ENCODE results near the gene CPA4.
"Not testable (repeated sequence)": the region's sequence is repeated elsewhere in the genome, so short reads cannot be mapped to it uniquely, and the experiment has no call there.

The CPA4 gene, protein sequence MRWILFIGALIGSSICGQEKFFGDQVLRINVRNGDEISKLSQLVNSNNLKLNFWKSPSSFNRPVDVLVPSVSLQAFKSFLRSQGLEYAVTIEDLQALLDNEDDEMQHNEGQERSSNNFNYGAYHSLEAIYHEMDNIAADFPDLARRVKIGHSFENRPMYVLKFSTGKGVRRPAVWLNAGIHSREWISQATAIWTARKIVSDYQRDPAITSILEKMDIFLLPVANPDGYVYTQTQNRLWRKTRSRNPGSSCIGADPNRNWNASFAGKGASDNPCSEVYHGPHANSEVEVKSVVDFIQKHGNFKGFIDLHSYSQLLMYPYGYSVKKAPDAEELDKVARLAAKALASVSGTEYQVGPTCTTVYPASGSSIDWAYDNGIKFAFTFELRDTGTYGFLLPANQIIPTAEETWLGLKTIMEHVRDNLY

DNA sequence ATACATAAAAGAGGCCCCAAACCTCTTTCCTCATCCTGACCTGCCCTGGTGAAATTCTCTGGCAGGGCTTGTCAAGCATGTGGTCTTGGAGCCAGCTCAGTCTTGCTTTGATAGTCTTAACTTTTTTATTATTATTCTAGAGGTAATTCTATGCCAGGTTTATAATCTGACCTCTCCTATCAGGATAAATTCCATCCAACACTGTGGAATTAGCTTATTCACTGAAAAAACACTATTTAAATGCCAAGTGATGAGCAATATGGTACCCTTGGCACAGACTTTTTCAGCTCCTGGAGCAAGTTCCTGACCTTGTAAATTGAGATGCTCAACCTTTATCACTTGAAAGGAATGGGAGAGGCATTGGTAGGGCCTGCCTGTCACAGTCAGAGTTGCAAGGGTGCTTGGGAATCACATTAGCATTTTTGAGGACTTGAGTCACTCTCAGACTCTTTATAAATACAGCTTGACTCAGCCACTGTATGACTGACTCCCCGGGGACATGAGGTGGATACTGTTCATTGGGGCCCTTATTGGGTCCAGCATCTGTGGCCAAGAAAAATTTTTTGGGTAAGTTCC is at the start of gene CPA4:
CPA4 (plus strand) TSS at position 480 of the 576 bp plus-strand sequence; CDS start at position 500, 20 bp downstream.
- no peaks in the 10 kb centered on the region for H3K9me3 ChIP-seq (ENCODE audit: control insufficient read depth in 2 of 2, low read length in 2 of 2)
- H3K27ac ChIP-seq (ENCODE audit: low read depth in 2 of 2, low read length in 2 of 2), result no peak within 1 kb of the TSS
- no peaks in the 10 kb centered on the region for H3K4me1 ChIP-seq (ENCODE audit: control insufficient read depth in 2 of 2, insufficient read depth in 2 of 2, low read length in 2 of 2)
- H3K9ac ChIP-seq (ENCODE audit: low read depth in 1 of 2, low read length in 2 of 2), result no peak within 1 kb of the TSS
- H3K36me3 ChIP-seq (ENCODE audit: control insufficient read depth in 2 of 2, insufficient read depth in 2 of 2, low read length in 2 of 2), result no peaks in the 10 kb centered on the region
- H3K4me3 ChIP-seq (ENCODE audit: low read length in 2 of 2), result no peak within 1 kb of the TSS
- no peaks in the 10 kb centered on the region for H3K27me3 ChIP-seq (ENCODE audit: control insufficient read depth in 2 of 2, insufficient read depth in 2 of 2, low read length in 2 of 2)

DNA sequence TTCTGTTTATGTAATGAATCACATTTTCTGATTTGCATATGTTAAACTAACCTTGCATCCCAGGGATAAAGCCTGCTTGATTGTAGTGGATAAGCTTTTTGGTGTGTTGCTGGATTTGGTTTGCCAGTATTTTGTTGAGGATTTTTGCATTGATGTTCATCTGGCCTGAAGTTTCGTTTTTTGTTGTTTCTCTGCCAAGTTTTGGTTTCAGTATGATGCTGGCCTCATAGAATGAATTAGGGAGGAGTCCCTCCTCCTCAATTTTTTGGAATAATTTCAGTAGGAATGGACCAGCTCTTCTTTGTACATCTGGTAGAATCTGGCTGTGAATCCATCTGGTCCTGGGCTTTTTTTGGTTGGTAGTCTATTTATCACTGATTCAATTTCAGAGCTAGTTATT is 49.5 kb upstream of the CPA4 start:
- not testable (repeated sequence) for H3K9me3 ChIP-seq (ENCODE audit: control insufficient read depth in 2 of 2, low read length in 2 of 2); H3K9ac ChIP-seq (ENCODE audit: low read depth in 1 of 2, low read length in 2 of 2); H3K27ac ChIP-seq (ENCODE audit: low read depth in 2 of 2, low read length in 2 of 2); H3K4me1 ChIP-seq (ENCODE audit: control insufficient read depth in 2 of 2, insufficient read depth in 2 of 2, low read length in 2 of 2); H3K36me3 ChIP-seq (ENCODE audit: control insufficient read depth in 2 of 2, insufficient read depth in 2 of 2, low read length in 2 of 2); H3K4me3 ChIP-seq (ENCODE audit: low read length in 2 of 2); H3K27me3 ChIP-seq (ENCODE audit: control insufficient read depth in 2 of 2, insufficient read depth in 2 of 2, low read length in 2 of 2)

DNA sequence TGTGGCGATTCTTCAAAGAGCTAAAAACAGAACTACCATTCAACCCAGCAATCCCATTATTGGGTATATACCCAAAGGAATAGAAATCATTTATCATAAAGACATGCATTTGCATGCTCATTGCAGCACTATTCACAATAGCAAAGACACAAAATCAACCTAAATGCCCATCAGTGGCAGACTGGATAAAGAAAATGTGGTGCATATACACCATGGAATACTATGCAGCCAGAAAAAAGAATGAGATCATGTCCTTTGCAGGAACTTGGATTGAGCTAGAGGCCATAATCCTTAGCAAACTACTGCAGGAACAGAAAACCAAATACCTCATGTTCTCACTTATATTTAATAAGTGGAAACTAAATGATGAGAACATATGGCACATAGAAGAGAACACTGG is 46.5 kb upstream of the CPA4 start:
- not testable (repeated sequence) for H3K4me1 ChIP-seq (ENCODE audit: control insufficient read depth in 2 of 2, insufficient read depth in 2 of 2, low read length in 2 of 2); H3K9ac ChIP-seq (ENCODE audit: low read depth in 1 of 2, low read length in 2 of 2); H3K36me3 ChIP-seq (ENCODE audit: control insufficient read depth in 2 of 2, insufficient read depth in 2 of 2, low read length in 2 of 2); H3K4me3 ChIP-seq (ENCODE audit: low read length in 2 of 2); H3K27me3 ChIP-seq (ENCODE audit: control insufficient read depth in 2 of 2, insufficient read depth in 2 of 2, low read length in 2 of 2); H3K9me3 ChIP-seq (ENCODE audit: control insufficient read depth in 2 of 2, low read length in 2 of 2); H3K27ac ChIP-seq (ENCODE audit: low read depth in 2 of 2, low read length in 2 of 2)

DNA sequence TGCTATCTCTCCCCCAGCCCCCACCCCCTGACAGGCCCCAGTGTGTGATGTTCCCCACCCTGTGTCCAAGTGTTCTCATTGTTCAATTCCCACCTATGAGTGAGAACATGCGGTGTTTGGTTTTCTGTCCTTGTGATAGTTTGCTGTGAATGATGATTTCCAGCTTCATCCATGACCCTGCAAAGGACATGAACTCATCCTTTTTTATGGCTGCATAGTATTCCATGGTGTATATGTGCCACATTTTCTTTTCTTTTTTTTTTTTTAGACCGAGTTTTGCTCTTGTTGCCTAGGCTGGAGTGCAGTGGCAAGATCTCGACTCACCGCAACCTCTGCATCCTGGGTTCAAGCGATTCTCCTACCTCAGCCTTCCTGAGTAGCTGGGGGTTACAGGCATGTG is 44.1 kb upstream of the CPA4 start:
- H3K9me3 ChIP-seq (ENCODE audit: control insufficient read depth in 2 of 2, low read length in 2 of 2); H3K4me3 ChIP-seq (ENCODE audit: low read length in 2 of 2); H3K27me3 ChIP-seq (ENCODE audit: control insufficient read depth in 2 of 2, insufficient read depth in 2 of 2, low read length in 2 of 2); H3K36me3 ChIP-seq (ENCODE audit: control insufficient read depth in 2 of 2, insufficient read depth in 2 of 2, low read length in 2 of 2); H3K27ac ChIP-seq (ENCODE audit: low read depth in 2 of 2, low read length in 2 of 2); H3K9ac ChIP-seq (ENCODE audit: low read depth in 1 of 2, low read length in 2 of 2); H3K4me1 ChIP-seq (ENCODE audit: control insufficient read depth in 2 of 2, insufficient read depth in 2 of 2, low read length in 2 of 2): not testable (repeated sequence)

DNA sequence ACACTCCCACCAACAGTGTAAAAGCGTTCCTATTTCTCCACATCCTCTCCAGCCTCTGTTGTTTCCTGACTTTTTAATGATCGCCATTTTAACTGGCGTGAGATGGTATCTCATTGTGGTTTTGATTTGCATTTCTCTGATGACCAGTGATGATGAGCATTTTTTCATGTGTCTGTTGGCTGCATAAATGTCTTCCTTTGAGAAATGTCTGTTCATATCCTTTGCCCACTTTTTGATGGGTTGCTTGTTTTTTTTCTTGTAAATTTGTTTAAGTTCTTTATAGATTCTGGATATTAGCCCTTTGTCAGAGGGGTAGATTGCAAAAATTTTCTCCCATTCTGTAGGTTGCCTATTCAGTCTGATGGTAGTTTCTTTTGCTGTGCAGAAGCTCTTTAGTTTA is 43.3 kb upstream of the CPA4 start:
- H3K9me3 ChIP-seq (ENCODE audit: control insufficient read depth in 2 of 2, low read length in 2 of 2); H3K4me1 ChIP-seq (ENCODE audit: control insufficient read depth in 2 of 2, insufficient read depth in 2 of 2, low read length in 2 of 2); H3K4me3 ChIP-seq (ENCODE audit: low read length in 2 of 2); H3K27me3 ChIP-seq (ENCODE audit: control insufficient read depth in 2 of 2, insufficient read depth in 2 of 2, low read length in 2 of 2); H3K27ac ChIP-seq (ENCODE audit: low read depth in 2 of 2, low read length in 2 of 2); H3K9ac ChIP-seq (ENCODE audit: low read depth in 1 of 2, low read length in 2 of 2); H3K36me3 ChIP-seq (ENCODE audit: control insufficient read depth in 2 of 2, insufficient read depth in 2 of 2, low read length in 2 of 2): not testable (repeated sequence)

DNA sequence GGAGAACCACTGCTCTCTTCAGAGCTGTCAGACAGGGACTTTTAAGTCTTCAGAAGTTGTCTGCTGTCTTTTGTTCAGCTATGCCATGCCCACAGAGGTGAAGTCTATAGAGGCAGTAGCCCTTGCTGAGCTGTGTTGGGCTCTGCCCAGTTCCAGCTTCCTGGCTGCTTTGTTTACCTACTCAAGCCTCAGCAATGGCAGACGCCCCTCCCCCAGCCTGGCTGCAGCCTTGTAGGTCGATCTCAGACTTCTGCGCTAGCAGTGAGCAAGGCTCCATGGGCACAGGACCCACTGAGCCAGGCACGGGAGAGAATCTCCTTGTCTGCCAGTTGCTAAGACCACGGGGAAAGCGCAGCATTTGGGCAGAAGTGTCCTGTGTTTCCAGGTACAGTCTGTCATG is 38.4 kb upstream of the CPA4 start:
- Histone ChIP-seq H3K9me3 (ENCODE audit: control insufficient read depth in 2 of 2, low read length in 2 of 2) (peaks cover 3 to 7% of the 10 kb centered on the region in 2 donors), H3K4me1 (ENCODE audit: control insufficient read depth in 2 of 2, insufficient read depth in 2 of 2, low read length in 2 of 2) (no peaks in the 10 kb centered on the region), H3K27ac (ENCODE audit: low read depth in 2 of 2, low read length in 2 of 2) (no peak overlapping the region)

DNA sequence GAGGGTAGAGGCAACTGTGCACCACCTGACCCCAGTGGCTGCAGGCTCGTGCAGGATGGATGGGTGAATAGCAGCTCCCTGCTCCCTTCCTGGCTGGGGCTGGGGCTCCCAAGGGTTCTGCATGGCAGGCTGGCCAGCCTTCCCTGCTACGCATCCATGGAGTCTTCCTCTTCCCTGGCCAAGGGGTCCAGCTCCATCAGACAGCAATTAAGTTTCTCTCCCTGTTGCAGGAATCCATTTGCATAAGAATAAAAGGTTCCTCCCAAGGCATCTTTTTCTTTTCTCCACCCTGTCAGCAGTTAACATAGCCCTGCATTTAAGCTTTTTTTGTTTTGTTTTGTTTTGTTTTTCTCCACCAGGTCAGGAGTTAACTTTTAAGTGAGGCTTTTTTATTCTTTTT is 36.3 kb upstream of the CPA4 start:
- no peak overlapping the region for H3K9ac ChIP-seq (ENCODE audit: low read depth in 1 of 2, low read length in 2 of 2)
- no peaks in the 10 kb centered on the region for H3K4me1 ChIP-seq (ENCODE audit: control insufficient read depth in 2 of 2, insufficient read depth in 2 of 2, low read length in 2 of 2)
- peaks cover 3 to 7% of the 10 kb centered on the region in 2 donors for H3K9me3 ChIP-seq (ENCODE audit: control insufficient read depth in 2 of 2, low read length in 2 of 2)
- no peak overlapping the region for H3K4me3 ChIP-seq (ENCODE audit: low read length in 2 of 2)
- no peaks in the 10 kb centered on the region for H3K36me3 ChIP-seq (ENCODE audit: control insufficient read depth in 2 of 2, insufficient read depth in 2 of 2, low read length in 2 of 2)
- no peak overlapping the region for H3K27ac ChIP-seq (ENCODE audit: low read depth in 2 of 2, low read length in 2 of 2)
- H3K27me3 ChIP-seq (ENCODE audit: control insufficient read depth in 2 of 2, insufficient read depth in 2 of 2, low read length in 2 of 2), result no peaks in the 10 kb centered on the region

More for the DNA sequence above, 38.4 kb upstream of the CPA4 start:
- Histone ChIP-seq H3K9ac (ENCODE audit: low read depth in 1 of 2, low read length in 2 of 2) (no peak overlapping the region), H3K27me3 (ENCODE audit: control insufficient read depth in 2 of 2, insufficient read depth in 2 of 2, low read length in 2 of 2) (no peaks in the 10 kb centered on the region), H3K4me3 (ENCODE audit: low read length in 2 of 2) (no peak overlapping the region), H3K36me3 (ENCODE audit: control insufficient read depth in 2 of 2, insufficient read depth in 2 of 2, low read length in 2 of 2) (no peaks in the 10 kb centered on the region)

DNA sequence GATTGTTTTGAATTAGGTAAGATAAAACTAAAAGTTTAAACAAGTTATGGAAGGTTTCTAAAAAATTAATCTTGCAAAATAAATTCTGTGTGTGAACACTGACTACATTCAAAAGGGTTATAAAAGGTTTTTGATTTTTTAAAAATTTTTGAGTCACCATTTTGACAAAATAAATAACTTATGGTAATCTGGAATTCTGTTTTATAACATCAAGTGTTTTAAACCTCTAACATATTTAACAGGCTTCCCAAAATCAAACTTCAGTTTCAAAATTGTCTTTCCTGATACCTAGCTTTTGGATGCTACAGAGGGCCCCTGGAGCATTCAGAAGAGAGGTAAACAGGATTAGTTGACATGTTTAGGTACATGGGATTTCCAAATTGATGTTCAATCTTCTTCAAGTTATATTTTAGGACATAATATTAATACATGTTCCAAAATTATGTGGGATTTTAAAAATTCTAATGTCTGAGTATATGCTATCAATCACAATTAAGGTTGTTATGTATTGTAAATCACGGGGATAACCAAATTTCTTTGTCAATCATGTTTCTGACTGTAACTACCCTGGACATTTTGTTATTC is 34.4 kb upstream of the CPA4 start:
- no peak overlapping the region for H3K27ac ChIP-seq (ENCODE audit: low read depth in 2 of 2, low read length in 2 of 2)
- H3K36me3 ChIP-seq (ENCODE audit: control insufficient read depth in 2 of 2, insufficient read depth in 2 of 2, low read length in 2 of 2), result no peaks in the 10 kb centered on the region
- H3K27me3 ChIP-seq (ENCODE audit: control insufficient read depth in 2 of 2, insufficient read depth in 2 of 2, low read length in 2 of 2), result no peaks in the 10 kb centered on the region
- H3K4me1 ChIP-seq (ENCODE audit: control insufficient read depth in 2 of 2, insufficient read depth in 2 of 2, low read length in 2 of 2), result no peaks in the 10 kb centered on the region
- no peak overlapping the region for H3K4me3 ChIP-seq (ENCODE audit: low read length in 2 of 2)
- peaks cover 3 to 7% of the 10 kb centered on the region in 2 donors for H3K9me3 ChIP-seq (ENCODE audit: control insufficient read depth in 2 of 2, low read length in 2 of 2)
- no peak overlapping the region for H3K9ac ChIP-seq (ENCODE audit: low read depth in 1 of 2, low read length in 2 of 2)

DNA sequence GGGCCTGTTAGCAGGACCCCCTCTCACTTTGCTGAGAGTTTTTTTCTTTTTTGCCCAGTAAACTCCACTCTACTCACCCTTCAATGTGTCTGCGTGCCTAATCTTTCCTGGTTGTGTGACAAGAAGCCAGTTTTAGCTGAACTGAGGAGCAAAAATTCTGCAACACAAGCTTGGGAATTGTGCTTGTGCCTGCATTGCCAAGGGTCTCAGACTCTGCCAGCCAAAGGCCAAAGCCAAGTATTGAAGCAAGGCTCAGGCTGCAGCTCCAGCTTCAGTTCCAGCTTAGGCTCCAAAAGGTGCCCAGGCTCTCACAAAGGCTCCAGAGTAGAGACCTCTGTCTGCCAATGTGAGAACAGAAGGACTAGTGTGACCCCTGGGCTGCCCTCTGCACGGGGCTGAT is 30.5 kb upstream of the CPA4 start:
- Histone ChIP-seq H3K36me3 (ENCODE audit: control insufficient read depth in 2 of 2, insufficient read depth in 2 of 2, low read length in 2 of 2) (no peaks in the 10 kb centered on the region), H3K4me1 (ENCODE audit: control insufficient read depth in 2 of 2, insufficient read depth in 2 of 2, low read length in 2 of 2) (no peaks in the 10 kb centered on the region), H3K9me3 (ENCODE audit: control insufficient read depth in 2 of 2, low read length in 2 of 2) (peaks cover 3 to 7% of the 10 kb centered on the region in 2 donors), H3K27ac (ENCODE audit: low read depth in 2 of 2, low read length in 2 of 2) (no peak overlapping the region), H3K27me3 (ENCODE audit: control insufficient read depth in 2 of 2, insufficient read depth in 2 of 2, low read length in 2 of 2) (no peaks in the 10 kb centered on the region), H3K9ac (ENCODE audit: low read depth in 1 of 2, low read length in 2 of 2) (no peak overlapping the region), H3K4me3 (ENCODE audit: low read length in 2 of 2) (no peak overlapping the region)

DNA sequence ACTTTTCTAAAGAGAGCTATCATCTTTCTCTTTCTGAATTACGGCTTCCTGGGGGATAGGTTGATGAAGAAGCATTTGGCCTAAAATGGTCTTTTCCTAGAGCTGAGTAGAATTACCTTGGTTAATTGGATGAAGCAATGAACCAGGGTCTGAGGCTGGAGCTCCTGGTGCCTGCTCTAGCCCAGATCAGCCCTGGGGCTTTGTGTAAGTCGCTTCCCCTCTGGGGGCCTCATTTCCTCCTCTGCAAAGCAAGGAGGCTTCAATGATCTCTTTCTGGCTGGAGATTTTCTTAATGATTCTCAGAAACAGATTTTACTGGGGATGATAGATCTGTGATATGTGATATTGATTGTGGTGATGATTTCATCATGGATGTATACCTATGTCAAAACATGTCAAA is 29.8 kb upstream of the CPA4 start:
- peaks cover under 1 to 3% of the 10 kb centered on the region in 2 donors for H3K9me3 ChIP-seq (ENCODE audit: control insufficient read depth in 2 of 2, low read length in 2 of 2)
- H3K9ac ChIP-seq (ENCODE audit: low read depth in 1 of 2, low read length in 2 of 2), result no peak overlapping the region
- H3K36me3 ChIP-seq (ENCODE audit: control insufficient read depth in 2 of 2, insufficient read depth in 2 of 2, low read length in 2 of 2), result no peaks in the 10 kb centered on the region
- no peaks in the 10 kb centered on the region for H3K27me3 ChIP-seq (ENCODE audit: control insufficient read depth in 2 of 2, insufficient read depth in 2 of 2, low read length in 2 of 2)
- no peaks in the 10 kb centered on the region for H3K4me1 ChIP-seq (ENCODE audit: control insufficient read depth in 2 of 2, insufficient read depth in 2 of 2, low read length in 2 of 2)
- no peak overlapping the region for H3K27ac ChIP-seq (ENCODE audit: low read depth in 2 of 2, low read length in 2 of 2)
- no peak overlapping the region for H3K4me3 ChIP-seq (ENCODE audit: low read length in 2 of 2)
